22Rv1 (cell line): ENCODE measurements around the gene LRMDA.
"Not testable (repeated sequence)": the region's sequence is repeated elsewhere in the genome, so short reads cannot be mapped to it uniquely, and the experiment has no call there.

Experiments used
- H3K27ac ChIP-seq: fragments of 450-650 bp; 2 replicates; pipeline ENCODE4 v1.5.1; 2017
- CTCF ChIP-seq: fragments of 450-650 bp; IDR thresholded peaks from 2 replicates; pipeline ENCODE4 v1.5.1; 2017; ENCODE audit warnings: mild to moderate bottlenecking
- ZFX ChIP-seq: fragments of 450-650 bp; IDR thresholded peaks from 2 replicates; pipeline ENCODE4 v1.6.1; 2017; ENCODE audit warnings: antibody characterized with exemption, borderline replicate concordance

Gene LRMDA

GRCh38 chr10:76522547-76522946 lies 1091.1 kb downstream of the LRMDA start:
- H3K27ac ChIP-seq, result no peak overlapping the region
- TF ChIP-seq ZFX (no peak), CTCF (no peak)

- TF ChIP-seq CTCF (no peak), ZFX (no peak)
- H3K27ac ChIP-seq, result no peak overlapping the region
These were observed 1091.8 kb downstream of the LRMDA start for GRCh38 chr10:76523246-76523645.

- H3K27ac ChIP-seq, result no peak overlapping the region
- TF ChIP-seq ZFX (no peak), CTCF (no peak)
These were observed 1092.4 kb downstream of the LRMDA start for GRCh38 chr10:76523791-76524351.

GRCh38 chr10:76526833-76527232 lies 1095.4 kb downstream of the LRMDA start:
- H3K27ac ChIP-seq, result not testable (repeated sequence)

- H3K27ac ChIP-seq, result no peak overlapping the region
- TF ChIP-seq ZFX, result no peak
These were observed 1108.9 kb downstream of the LRMDA start for GRCh38 chr10:76540331-76540730.

GRCh38 chr10:76540786-76541185 lies 1109.4 kb downstream of the LRMDA start:
- TF ChIP-seq CTCF (no peak), ZFX (no peak)
- H3K27ac ChIP-seq, result no peak overlapping the region

- TF ChIP-seq CTCF (no peak), ZFX (no peak)
These were observed 1110.4 kb downstream of the LRMDA start for GRCh38 chr10:76541852-76542251.

GRCh38 chr10:76542307-76542930 lies 1111.0 kb downstream of the LRMDA start:
- no peak for TF ChIP-seq ZFX
- no peak for TF ChIP-seq CTCF
- no peak overlapping the region for H3K27ac ChIP-seq

More at GRCh38 chr10:76541852-76542251, 1110.4 kb downstream of the LRMDA start:
- no peak overlapping the region for H3K27ac ChIP-seq
